GM19238 (cell line): ENCODE measurements around the gene DTNBP1.

Experiments used
- DNase-seq: peaks from one replicate; pipeline ENCODE4 v3.0.0; 2011; ENCODE audit warnings: low spot score; ENCODE audit not compliant: insufficient read length

The DTNBP1 gene

DNA sequence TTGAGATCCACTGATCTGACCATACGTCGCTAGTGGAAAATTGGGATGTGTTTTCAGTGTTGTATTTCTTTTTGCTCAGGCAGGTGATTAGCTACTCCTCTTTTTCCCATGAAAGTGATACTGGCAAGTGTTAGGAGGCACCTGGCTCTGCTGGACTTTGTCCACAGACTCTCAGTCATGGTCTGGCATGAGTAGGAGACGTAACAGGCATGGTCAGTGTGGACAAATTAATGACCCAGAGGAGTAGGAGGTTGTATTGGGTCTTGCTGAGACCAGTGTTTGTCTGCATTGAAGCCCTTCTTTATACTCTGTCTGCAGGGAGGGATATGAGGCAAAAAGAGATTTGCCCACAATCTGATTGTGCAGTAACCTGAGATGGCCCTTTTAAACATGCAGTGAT, 178.7 kb downstream of the DTNBP1 start:
- no peak for DNase-seq

DNA sequence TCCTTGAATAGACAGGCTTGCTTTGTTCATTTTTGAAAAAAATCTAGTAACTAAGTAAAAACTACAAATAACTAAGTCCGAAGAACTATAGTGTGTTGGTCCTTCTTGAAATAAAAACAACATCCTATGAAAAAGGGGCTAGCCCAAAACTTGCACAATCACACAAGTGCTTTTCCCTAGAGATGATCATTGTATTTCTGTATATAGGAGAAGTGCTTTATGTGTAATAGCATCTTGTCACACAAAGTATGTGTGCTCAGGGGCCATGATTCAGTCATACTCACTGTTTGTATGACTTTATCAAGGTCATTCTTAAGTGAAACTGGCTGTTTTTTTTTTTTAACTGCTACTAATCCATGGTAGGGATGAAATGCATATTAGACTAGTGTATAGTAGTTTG, 179.8 kb downstream of the DTNBP1 start:
- no peak for DNase-seq

GRCh38 chr6:15481390-15482291, 181.2 kb downstream of the DTNBP1 start:
- DNase-seq = no peak

DNA sequence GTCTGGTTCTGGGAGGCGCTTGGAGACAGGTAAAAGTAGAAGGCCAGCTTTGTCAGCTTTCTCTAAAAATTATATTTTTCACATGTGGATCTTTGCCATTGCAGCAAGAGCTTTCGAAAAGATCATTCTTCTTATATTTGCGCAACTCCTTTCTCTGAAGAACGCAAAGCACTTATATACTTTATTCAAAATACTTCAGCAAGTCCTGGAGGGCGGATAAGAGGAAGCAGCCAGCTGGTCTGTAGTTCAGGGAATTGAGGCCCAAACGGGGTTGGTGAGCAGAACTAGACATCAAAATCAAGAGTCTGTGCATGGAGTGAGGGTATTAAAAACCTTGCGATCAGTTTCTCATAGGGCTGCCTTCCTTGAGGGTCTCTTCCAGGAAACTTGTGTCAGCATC, 182.3 kb downstream of the DTNBP1 start:
- DNase-seq = no peak

GRCh38 chr6:15479761-15480160, 183.1 kb downstream of the DTNBP1 start:
- DNase-seq = no peak

GRCh38 chr6:15477746-15478145, 185.1 kb downstream of the DTNBP1 start:
- DNase-seq = no peak

GRCh38 chr6:15476631-15477380, 186.0 kb downstream of the DTNBP1 start:
- DNase-seq = no peak

DNA sequence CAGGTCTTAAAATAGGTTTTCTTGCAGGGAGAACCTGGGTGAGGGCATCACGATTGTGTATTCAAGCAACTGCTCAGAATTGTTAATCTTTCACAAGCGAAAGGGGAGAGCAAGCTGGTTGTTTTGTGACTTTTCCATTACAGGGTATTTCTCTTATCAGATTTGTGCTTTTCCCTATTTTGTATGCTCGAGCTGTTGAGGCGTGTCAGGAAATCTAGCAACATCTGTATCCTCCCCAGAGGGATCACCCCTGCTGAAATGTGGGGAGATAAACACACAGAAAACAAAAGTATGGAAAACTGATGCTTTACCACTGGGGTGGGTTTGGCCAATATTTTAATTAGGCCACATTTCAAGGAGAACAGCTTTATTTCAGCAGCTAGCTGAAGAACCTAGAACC, 187.0 kb downstream of the DTNBP1 start:
- DNase-seq = no peak

- no peak for DNase-seq
These were observed 187.6 kb downstream of the DTNBP1 start for GRCh38 chr6:15475261-15475660.

GRCh38 chr6:15474196-15474595, 188.6 kb downstream of the DTNBP1 start:
- no peak for DNase-seq

- no peak for DNase-seq
These were observed 189.1 kb downstream of the DTNBP1 start for GRCh38 chr6:15473741-15474161.

DNA sequence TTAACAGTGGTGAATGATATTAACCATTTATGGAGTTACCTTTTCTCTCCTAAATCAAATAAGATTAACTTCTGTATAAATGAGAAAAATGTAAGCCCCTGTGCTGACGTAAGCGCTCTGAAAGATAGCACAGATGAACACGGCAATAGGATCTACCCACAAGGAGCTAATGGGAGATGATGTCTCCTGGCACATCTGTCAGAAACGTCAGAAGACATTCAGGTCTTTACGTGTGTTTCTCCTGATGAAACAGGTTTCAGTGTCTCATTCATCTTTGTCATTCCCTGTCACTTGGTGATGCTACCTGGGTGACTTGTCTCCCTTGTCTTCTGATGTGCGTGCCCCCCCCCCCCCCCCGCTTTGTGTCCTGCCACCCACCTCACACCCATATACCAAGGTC, 189.7 kb downstream of the DTNBP1 start:
- DNase-seq = no peak
